Activated CD8-positive, alpha-beta T cell treated with anti-CD3 and anti-CD28 coated beads for 36 hours (primary cell): Measurements from ENCODE around the gene ITK. TPM values are rescaled to one million over a fixed set of nuclear protein-coding genes. Genes with fewer than 3 reads are reported as not detected.
"Not testable (repeated sequence)": the region's sequence is repeated elsewhere in the genome, so short reads cannot be mapped to it uniquely, and the experiment has no call there.

ENCODE experiments used
- ATAC-seq: fragments of 200-7000 bp; cut with Tn5 transposase; one replicate; pipeline ENCODE4 v1.10.0; 2021; ENCODE audit warnings: mild to moderate bottlenecking, moderate library complexity
- CTCF ChIA-PET: fragments of 350-600 bp; sonication (Branson Sonifier 250); formaldehyde crosslinking; loops from one replicate; lab custom pipeline; 2021; ENCODE audit warnings: antibody characterized with exemption; lab: Charles Lee
- POLR2A ChIA-PET: fragments of 350-600 bp; sonication (Branson Sonifier 250); formaldehyde crosslinking; loops from one replicate; lab custom pipeline; 2021; ENCODE audit warnings: antibody characterized with exemption; lab: Charles Lee
- DNase-seq: peaks from one replicate; pipeline ENCODE4 v3.0.0-alpha.2; 2020
- H3K27ac Mint-ChIP-seq: one replicate; pipeline ENCODE4 v1.8.0; 2021; ENCODE audit warnings: mild to moderate bottlenecking, mixed read lengths
- H3K27me3 Mint-ChIP-seq: one replicate; pipeline ENCODE4 v1.8.0; 2021; ENCODE audit warnings: mixed read lengths
- H3K36me3 Mint-ChIP-seq: one replicate; pipeline ENCODE4 v1.8.0; 2021; ENCODE audit warnings: low read depth, mixed read lengths
- H3K4me1 Mint-ChIP-seq: one replicate; pipeline ENCODE4 v1.8.0; 2021; ENCODE audit warnings: low read depth, mixed read lengths
- H3K4me3 Mint-ChIP-seq: one replicate; pipeline ENCODE4 v1.8.0; 2021; ENCODE audit warnings: mild to moderate bottlenecking, moderate library complexity, mixed read lengths
- H3K9me3 Mint-ChIP-seq: one replicate; pipeline ENCODE4 v1.8.0; 2021; ENCODE audit warnings: mixed read lengths
- CTCF ChIP-seq: fragments of 200-600 bp; IDR thresholded peaks from one replicate; pipeline ENCODE4 v1.8.0; 2022; ENCODE audit warnings: antibody characterized with exemption, mild to moderate bottlenecking
- intact Hi-C: fragments of 100-400 bp; cut with micrococcal nuclease; formaldehyde crosslinking; loops from one replicate; pipeline ENCODE4 v1.10.0; 2022
- total RNA-seq, 2 experiments: library from RNA; stranded (reverse); gene quantifications; one replicate each; pipeline ENCODE4 v1.2.3, GENCODE V29; 2021

Gene ITK
- total RNA-seq, 2 experiments from 2014 or later, result 229 to 236 TPM

- TF ChIP-seq CTCF, result no peak
- Mint-ChIP-seq H3K4me1 (peaks cover 82% of the 10 kb centered on the region), H3K27ac (peak overlapping the region; percentile 78), H3K4me3 (no peak overlapping the region), H3K36me3 (peaks cover 85% of the 10 kb centered on the region), H3K27me3 (no peaks in the 10 kb centered on the region), H3K9me3 (peaks cover 9% of the 10 kb centered on the region)
- intact Hi-C loops, result no loop called here
- DNase-seq, result no peak
- ATAC-seq, result no peak
- ChIA-PET CTCF (interaction anchor here (2.2 kb wide), 1 partner anchor 57 kb away, joined by 12 read pairs; no protein-coding TSS in a partner anchor), POLR2A (interaction anchor here (0.6 to 55.7 kb wide), 11 partner anchors 4 to 100 kb away, joined by 3 to 1980 read pairs (median 3); partner anchors contain the start of genes GARIN3, ITK and MED7)
Observed at GRCh38 chr5:157205708-157206107, 25.1 kb downstream of the ITK start.

- Mint-ChIP-seq H3K4me1 (peaks cover 93% of the 10 kb centered on the region), H3K27ac (peak overlapping the region; percentile 92), H3K36me3 (peaks cover 92% of the 10 kb centered on the region)
- H3K27me3 Mint-ChIP-seq, H3K4me3 Mint-ChIP-seq, DNase-seq, H3K9me3 Mint-ChIP-seq, ATAC-seq, intact Hi-C loops: not testable (repeated sequence)
- POLR2A ChIA-PET, result interaction anchor here (1.0 to 55.7 kb wide), 3 partner anchors 9 to 25 kb away, joined by 3 to 1980 read pairs (median 1980); partner anchors contain the start of genes GARIN3 and ITK
- CTCF ChIA-PET, result interaction anchor here (0.9 kb wide), 1 partner anchor 62 kb away, joined by 4 read pairs; no protein-coding TSS in a partner anchor
Observed at GRCh38 chr5:157210652-157211051, 30.0 kb downstream of the ITK start.

DNA sequence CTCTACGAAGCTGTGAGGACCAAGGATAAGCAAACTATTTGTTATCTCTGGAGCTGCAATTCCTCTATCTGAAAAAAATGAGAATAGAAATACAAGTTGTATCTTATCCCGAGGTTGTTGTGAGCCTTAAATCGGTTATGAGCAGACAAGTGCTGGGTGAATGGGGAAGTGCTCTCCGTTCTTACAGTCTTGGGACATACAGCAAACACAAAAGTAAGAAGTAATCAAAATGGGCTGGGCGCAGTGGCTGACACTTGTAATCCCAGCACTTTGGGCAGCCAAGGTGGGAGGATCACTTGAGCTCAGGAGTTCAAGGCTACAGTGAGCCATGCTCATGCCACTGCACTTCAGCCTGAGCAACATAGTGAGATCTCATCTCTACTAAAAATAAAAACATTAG is 31.7 kb downstream of the ITK start:
- Mint-ChIP-seq H3K4me3 (no peak overlapping the region), H3K9me3 (no peaks in the 10 kb centered on the region), H3K27ac (peak overlapping the region; percentile 92), H3K27me3 (no peaks in the 10 kb centered on the region), H3K36me3 (peaks cover 94% of the 10 kb centered on the region), H3K4me1 (peaks cover 96% of the 10 kb centered on the region)
- ChIA-PET POLR2A (interaction anchor here (0.8 to 55.7 kb wide), 5 partner anchors 14 to 70 kb away, joined by 3 to 1980 read pairs (median 5); partner anchors contain the start of genes GARIN3, ITK and MED7), CTCF (interaction anchor here (0.8 to 1.5 kb wide), 3 partner anchors 9 to 63 kb away, joined by 3 to 7 read pairs (median 6); no protein-coding TSS in a partner anchor)
- DNase-seq (no peak), ATAC-seq (no peak)
- intact Hi-C loops, result no loop called here
- no peak for TF ChIP-seq CTCF

GRCh38 chr5:157213527-157214243 is 33.0 kb downstream of the ITK start:
- Mint-ChIP-seq H3K27ac (peak overlapping the region; percentile 92), H3K36me3 (peaks cover 95% of the 10 kb centered on the region), H3K9me3 (no peaks in the 10 kb centered on the region), H3K4me1 (peaks cover 96% of the 10 kb centered on the region), H3K27me3 (no peaks in the 10 kb centered on the region), H3K4me3 (peak overlapping the region; percentile 58)
- peak; percentile 29 for ATAC-seq
- no peak for TF ChIP-seq CTCF
- peak; percentile 44 for DNase-seq
- CTCF ChIA-PET, result interaction anchor here (0.7 to 1.5 kb wide), 2 partner anchors 10 to 15 kb away, joined by 3 read pairs; no protein-coding TSS in a partner anchor
- intact Hi-C loops, result loop anchor here (1.0 kb wide), 1 partner anchor 9 kb away; no protein-coding TSS in a partner anchor
- POLR2A ChIA-PET, result interaction anchor here (1.1 to 55.7 kb wide), 6 partner anchors 13 to 42 kb away, joined by 3 to 1980 read pairs (median 6); partner anchors contain the start of genes GARIN3 and ITK

GRCh38 chr5:157214415-157214814 is 33.8 kb downstream of the ITK start:
- DNase-seq (no peak), ATAC-seq (no peak)
- Mint-ChIP-seq H3K36me3 (peaks cover 95% of the 10 kb centered on the region), H3K9me3 (no peaks in the 10 kb centered on the region), H3K4me1 (peaks cover 95% of the 10 kb centered on the region), H3K27me3 (no peaks in the 10 kb centered on the region), H3K4me3 (peak overlapping the region; percentile 58), H3K27ac (peak overlapping the region; percentile 92)
- CTCF ChIA-PET, result interaction anchor here (0.7 to 3.3 kb wide), 3 partner anchors 11 to 39 kb away, joined by 3 to 10 read pairs (median 3); no protein-coding TSS in a partner anchor
- TF ChIP-seq CTCF, result no peak
- intact Hi-C loops, result no loop called here
- POLR2A ChIA-PET, result interaction anchor here (1.1 to 55.7 kb wide), 5 partner anchors 12 to 41 kb away, joined by 3 to 1980 read pairs (median 7); partner anchors contain the start of genes GARIN3 and ITK
